Measurements from ENCODE around the gene RIPK4. TPM values are rescaled to one million over a fixed set of nuclear protein-coding genes. Genes with fewer than 3 reads are reported as not detected.
"Not testable (repeated sequence)": the region's sequence is repeated elsewhere in the genome, so short reads cannot be mapped to it uniquely, and the experiment has no call there.

Gene RIPK4
- total RNA-seq, 1 experiment from 2014 or later = 0.31 TPM

DNA sequence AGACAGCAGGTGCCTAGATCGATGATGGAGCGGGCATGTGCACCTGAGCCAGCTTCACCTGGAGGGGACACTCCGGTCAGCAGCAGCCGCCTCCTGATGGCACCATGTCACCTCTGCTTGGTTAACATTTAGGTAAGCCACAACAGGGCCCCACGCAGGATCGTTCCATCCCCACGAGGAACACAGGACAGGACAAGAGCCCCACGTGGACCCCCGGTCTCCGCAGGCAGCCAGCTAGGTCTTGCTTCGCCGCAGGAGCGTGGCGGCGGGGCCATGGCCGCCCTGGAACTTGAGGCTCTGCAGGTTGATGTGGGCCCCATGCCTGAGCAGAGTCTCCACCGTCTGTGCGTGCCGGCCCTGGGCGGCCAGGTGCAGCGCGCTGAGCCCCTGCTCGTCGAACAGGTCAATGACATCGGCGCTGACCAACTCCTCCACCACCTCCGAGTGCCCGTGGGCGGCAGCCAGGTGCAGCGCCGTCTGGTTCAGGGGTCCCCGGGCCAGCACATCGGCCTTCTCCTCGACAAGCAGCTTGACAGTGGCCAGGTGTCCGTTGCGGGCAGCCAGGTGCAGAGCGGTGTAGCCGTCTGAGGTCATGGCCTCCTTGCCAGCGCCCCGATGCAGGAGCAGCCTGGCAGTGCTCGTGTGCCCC lies 26.1 kb downstream of the RIPK4 start:
- no peak for DNase-seq (ENCODE audit: low read depth)

DNA sequence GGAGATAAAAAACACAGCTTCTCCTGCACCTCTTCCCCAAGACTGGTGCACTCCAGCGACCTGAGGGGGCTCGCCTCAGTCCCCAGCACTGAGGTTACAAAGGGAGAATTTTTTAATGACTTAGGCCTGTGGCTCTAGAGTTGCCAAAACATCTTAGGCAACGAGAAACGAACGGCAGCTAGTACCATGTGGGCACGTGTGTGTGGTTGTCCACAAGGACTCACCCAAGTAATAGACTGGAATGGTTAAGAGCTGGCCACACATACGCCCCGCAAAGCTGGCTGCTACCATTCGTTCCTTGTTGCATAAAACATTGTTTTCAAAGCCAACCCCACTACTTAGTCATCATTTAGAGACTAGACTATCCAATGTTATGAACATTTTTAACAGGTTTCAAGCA lies 26.9 kb downstream of the RIPK4 start:
- DNase-seq (ENCODE audit: low read depth) = no peak

DNA sequence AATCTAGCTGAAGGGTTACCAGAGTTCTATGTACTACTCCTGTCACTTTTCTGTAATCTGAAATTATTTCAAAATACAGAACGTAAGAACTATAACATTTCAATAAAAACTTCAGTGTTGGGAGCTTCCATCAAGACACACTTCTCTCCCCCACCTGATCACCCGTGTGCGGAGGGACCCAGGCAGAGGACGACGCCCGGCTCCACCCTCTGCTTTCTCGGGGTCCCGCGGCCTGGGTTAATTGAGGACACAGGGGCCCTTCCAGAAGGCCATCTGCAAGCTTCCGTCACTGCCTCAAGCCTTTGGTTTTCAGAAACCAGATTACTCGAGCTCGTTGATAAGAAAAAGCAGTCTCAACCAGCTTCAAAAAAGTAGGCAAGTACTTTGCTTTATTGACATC lies 27.8 kb downstream of the RIPK4 start:
- no peak for DNase-seq (ENCODE audit: low read depth)

DNA sequence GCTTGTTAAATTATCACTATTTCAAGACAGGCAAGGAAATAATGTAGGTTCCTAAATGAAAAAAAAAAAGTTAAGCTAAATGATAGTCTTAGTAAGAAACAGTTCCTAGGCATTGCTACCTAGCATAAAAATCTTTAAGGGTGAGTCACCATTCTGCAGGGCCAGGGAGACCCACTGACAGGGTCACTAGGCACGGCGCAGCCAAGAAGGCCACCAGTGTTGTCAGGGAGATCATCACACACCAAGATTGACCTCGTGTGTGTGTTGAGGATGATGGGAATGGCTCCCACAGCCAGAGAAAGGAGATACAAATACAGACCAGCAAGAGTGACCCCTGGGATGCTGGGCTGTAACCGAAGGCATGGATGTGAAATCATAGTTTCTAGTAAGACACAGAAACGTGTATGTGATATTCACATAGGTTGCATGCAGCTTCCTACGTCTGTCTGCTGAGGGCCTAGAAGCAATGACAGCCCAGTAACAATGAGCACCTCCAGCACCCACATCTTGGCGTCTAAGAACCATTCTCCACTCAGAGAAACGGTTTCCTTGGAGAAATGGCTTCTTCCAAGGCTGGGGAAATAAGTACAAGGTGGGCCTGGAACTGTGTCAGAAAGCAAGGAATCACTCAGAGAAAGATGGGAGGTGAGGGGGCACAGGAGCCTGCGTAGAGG lies 29.1 kb downstream of the RIPK4 start:
- no peak for DNase-seq (ENCODE audit: low read depth)

DNA sequence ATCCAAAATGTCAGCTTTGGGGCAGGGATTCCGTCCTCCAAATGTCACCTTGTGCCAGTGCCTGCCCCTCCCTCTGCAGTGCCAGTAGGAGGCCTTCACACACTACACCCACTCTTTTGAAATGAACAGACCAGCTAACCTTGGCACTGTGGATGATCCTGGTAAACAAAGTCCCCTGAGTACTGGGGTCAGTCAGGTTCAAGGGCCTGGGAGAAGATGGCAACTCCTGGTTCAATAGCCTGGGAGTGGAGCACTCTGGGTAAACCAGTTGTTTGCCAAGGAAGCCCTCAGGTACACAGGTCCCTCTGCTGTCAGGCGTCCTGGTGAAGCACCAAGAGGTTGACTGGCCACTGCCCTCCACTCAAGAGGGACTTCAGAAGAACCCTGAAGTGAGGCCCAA lies 30.4 kb downstream of the RIPK4 start:
- DNase-seq (ENCODE audit: low read depth) = no peak

DNA sequence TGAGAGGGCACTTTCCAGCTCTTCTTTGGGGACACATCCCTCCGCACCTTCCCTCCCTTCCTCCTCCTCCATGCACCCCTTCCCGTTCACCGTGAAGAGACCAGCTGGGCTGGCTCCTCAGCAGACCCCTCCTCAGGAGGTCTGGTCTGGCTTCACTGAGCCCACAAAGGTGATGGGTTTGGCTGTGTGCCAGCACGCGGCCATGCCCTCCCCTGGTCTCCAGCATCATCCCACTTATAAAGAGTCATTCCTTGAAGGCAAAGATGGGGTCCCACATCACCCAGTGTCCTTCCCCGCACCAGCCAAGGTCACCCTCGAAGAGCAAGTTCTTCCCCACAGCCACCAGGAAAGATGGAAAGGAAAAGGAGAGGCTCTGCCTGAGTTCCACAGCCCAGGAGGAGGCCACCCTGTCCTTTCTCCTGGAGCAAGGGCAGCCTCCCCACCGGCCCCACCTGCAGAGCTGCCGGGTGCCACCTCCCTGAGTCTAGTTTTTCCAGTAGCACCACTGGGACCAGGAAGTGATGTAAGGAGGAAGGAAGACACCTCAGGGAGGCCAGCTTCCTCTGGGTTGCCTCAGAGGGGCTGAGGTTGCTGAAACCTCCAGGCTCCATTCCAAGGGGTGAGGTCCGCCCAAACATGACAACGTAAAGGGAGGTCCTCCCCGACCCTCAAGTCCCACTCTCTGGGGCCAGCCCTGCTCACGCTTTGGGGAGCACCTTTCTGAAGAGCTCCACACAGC lies 32.7 kb downstream of the RIPK4 start:
- DNase-seq (ENCODE audit: low read depth) = no peak

DNA sequence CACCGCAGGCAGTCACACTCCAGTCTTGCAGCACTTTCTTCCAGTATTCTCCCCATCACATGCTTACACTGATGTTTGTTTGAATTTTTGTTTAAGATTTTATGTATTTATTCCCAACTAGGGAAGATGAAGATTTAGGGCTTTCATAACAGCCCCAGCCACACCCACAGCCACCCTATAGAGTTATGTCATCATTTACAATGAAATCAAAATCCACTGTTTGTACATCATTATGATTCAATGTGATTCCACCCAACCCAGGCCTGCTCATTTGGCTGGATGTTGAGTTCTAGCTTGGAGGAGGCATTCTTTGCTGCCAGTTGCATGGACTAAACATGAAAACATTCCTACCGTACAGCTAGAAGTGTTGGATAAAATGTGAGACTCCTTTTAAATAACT lies 35.8 kb downstream of the RIPK4 start:
- DNase-seq (ENCODE audit: low read depth) = no peak

DNA sequence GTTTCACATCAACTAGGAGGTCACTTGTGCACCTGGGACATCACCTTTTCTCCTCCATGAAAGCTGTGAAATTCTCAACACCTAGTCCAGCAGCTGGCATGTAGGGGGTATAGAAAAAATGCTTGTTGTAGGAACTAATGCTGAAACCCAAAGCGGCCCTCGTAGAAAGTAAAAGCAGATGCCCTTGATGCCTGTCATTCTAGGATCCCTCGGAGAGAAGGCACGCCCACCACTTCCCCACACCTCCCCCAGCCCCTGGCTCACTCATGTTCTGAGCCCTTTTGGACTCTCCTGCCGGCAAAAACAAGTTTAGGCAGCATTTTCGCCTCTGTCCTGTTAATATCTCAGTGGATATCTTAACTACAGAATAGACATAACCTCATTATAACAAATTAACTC lies 36.5 kb downstream of the RIPK4 start:
- no peak for DNase-seq (ENCODE audit: low read depth)

DNA sequence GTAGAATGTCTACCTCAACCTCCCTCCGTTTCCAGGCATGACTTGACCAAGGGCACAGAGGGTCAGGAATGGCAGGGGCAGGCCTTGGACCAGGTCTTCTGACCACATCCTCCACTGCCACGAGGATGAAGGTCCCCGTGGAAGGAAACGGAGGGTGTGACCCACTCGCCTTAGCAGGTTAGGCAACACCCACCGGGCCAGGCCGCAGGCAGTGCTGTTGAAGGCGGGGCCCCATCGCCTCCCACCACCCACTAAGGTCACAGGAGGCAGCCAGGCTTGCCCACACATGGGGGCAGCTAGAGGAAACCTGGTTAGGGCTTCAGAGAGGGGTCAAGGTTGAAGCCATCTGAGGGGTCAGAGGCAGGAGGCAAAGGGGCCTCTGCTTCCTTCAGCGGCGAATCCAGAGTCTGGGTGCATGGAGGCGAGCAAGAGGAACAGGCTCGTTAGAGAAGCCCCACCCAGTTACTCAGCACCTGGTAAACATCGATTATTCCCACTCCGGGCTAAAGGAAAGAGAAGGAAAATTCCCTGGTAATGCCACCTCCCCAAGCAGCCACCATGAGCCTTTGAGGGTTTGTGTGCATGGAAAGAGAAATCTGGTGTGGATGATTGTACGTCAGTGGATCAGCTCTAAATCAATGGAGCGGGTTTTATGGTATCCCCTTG lies 37.0 kb downstream of the RIPK4 start:
- no peak for DNase-seq (ENCODE audit: low read depth)

DNA sequence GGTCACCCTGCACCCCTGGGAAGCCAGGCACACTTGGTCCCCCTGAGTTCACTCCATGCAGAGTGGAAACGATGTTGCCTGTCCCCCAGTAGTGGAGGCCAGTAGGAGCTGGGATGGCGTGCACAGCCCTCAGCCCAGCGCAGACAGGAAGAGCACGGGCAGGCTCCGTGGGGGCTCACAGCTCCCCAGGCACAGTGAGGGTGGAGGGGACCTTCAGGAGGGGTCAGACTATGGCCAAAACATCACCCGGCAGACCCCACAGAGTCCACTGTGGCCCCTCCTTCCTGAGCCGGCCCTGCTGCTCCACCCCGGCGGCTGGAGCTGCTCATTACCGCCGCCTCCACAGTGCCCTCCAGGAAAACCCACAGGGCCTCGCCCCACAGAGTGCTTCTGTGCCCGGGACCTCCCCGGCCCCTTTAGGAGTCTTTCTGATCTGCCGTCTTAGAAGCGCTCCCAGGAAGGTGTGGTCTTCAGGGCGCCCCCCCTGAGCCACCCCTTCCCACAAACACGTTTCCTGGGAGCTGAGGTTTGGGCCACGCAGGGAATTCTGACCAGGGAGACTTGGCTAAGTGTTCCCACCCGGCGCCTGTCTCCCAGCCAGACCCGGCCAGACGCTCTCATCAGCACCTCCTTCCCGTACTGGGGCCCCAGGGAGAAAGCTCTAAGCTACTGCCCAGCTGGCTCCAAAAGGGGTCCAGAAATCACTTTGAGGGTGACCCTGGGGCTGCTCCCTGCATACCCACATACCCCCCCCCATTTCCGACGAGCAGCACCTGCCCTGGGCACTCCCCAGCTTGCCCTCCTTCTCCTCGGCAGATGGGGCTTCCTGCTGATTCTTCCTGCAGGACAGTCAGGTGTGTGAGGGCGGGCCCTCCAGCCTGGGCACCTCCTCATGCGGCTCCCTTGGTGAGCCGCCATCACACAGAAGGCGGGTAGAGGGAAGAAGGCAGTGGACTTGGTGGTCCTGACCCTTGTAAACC lies 38.8 kb downstream of the RIPK4 start:
- DNase-seq (ENCODE audit: low read depth) = no peak

DNA sequence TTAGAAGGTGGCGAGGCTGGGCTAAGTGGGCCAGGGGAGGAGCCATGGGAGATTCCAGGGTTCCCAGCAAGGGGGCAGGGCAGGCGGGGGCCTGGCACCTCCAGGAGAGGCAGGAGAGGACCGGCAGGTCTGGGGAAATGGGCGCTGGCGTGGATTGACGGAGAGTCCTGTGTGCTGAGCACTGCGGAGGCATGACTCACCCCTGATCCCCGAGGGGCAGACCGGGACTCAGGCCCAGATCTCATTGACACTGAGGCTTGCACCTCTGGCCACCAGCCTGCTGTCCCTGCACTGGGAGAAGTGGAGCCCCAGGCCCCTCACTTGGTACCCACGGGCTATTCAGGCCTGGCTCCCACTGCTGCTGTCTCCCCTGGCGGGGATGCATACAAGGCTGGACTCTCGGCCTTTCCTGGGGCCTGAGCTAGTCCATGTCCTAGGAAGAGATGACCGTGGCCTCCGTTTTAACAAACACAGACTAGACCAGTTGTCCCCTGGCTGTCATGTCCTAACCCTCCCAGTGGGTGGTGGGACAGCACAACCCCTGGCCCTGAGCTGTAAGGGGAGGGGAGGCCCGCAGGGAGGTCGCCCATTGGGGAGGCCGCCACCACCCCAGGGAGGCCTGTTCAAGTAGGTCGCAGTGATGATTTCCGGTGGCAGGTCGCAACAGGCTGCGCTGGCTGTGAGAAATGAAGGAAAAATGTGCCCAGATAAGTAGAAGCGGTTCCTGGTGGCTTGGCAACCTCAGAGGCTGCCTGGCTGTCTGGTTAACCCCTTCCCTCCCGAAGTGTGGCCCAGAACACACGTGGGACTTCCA lies 39.7 kb downstream of the RIPK4 start:
- DNase-seq (ENCODE audit: low read depth) = peak; percentile 23

DNA sequence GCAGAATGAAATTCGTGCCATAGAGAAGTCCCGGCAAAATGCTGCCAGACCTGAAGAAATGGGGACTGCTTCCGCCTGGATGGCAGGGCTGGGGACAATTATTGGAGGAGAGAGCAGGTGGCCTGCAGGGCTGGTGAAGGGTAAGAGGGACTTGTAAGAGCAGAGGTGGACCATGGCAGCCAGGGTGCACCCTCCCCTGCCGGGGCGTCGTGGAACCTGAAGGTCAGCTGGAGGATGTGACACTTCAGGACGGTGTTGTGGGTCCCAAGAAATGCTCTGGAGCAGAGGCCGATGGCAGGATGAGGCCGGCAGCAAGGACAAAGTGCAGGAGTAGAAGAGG lies 40.3 kb downstream of the RIPK4 start:
- no peak for DNase-seq (ENCODE audit: low read depth)

DNA sequence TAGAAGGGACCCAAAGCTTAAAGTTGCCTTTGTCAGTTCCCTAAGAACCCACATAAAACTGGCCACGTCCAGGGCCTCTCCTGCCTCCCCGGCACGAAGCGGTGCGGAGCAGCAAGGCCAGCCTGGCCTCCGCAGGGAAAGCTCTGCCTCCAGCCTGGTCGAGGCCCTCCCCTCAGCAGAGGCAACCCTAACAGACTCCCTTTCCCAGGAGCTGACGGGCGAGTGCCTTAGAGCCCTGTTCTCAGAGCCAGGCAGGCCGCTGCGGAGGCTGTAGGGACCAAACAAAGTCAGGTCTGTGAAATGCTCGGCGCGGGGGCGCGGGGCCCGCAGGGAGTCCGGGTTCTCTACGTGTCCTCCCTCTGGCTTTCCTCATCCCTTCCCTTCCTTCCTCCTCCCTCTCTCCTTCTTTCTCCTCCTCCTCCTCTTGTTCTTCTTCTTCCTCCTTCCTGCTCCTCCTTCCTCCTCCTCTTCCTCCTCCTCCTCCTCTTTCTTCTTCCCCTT lies 40.7 kb downstream of the RIPK4 start:
- DNase-seq (ENCODE audit: low read depth) = no peak

DNA sequence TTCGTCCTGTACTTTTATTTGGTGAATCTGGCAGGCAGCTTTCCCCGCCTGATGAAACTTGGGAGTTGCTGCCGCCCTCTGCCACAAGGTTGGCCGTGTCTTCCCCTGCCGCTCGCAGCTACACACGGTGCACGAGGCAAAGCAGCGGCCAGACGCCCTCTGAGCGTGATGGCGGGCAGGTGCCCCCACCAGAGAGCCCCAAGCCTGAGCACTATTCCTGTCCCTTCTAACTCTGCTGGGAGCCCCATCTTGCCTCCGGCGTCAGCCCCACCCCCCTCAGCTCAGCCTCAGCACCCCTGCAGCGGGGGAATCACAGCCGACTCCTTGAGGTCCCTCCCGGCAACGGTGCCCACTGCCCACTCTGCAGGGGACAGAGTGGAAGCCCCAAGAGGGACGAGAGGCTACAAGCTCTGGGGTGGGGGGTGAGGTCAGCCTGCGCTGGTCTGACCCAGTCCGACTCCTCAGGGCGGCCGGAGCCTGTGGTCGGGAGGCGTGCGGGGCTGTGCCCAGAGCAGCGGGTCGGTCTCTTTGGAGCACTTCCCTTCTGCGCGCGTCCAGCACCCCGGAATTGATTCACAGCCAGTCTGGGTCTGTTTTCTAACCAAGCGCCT lies 41.3 kb downstream of the RIPK4 start:
- no peak for DNase-seq (ENCODE audit: low read depth)

DNA sequence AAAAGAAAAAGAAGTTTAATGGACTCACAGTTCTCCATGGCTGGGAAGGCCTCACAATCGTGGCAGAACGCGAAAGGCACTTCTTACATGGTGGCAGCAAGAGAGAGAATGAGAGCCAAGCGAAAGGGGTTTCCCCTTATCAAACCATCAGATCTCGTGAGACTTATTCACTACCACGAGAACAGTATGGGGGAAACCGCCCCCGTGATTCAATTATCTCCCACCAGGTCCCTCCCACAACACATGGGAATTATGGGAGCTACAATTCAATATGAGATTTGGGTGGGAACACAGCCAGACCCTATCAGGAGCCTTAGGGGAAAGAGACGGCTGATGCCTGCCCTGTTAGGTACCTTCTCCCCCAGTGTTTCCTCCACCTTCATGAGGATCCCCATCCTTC lies 43.0 kb downstream of the RIPK4 start:
- DNase-seq (ENCODE audit: low read depth) = not testable (repeated sequence)

DNA sequence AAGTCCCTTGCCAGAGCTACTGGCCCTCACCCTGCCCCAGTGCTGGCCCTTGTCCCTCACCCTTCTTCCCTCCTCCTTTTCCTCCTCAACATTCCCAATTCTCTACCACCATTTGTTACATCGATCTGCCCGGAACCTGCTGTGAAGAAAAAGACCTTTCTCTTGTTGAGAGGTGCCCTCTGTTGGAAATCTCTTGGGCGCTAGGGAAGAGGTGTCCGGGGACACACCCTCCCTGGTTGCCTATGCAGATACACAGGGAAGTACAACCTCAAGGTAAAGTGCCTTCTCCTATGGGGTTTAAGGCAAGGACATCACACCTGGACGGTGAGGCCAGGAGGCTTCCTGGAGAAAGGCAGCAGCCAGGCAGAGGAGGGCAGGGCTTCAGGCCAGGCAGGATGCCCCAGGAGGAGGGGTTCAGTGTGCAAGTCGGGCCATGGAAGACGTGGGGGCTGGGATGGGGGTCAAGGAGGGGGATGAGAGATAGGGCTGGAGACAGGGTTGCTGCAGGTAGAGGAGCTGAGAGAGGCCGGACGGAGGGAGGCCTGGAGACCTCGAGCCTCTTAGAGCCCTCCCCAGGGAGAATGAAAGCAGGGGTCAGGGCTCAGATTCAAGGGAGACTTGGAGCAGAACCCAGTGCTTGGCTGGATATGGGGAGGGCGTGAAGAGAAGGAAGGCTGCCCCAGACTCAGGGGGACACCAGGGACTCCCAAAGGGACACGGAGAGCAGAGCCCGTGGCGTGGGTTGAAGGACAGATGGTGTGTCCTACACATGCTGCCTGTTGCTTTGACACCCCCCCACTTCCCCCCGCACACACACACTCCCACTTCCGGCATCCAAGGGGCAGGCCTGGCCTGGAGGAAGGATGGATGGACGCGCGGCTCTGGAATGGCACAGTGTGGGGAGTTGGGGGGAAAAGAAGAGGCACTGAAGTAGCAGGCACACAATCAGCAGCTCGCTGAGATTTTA lies 44.5 kb downstream of the RIPK4 start:
- DNase-seq (ENCODE audit: low read depth) = no peak

DNA sequence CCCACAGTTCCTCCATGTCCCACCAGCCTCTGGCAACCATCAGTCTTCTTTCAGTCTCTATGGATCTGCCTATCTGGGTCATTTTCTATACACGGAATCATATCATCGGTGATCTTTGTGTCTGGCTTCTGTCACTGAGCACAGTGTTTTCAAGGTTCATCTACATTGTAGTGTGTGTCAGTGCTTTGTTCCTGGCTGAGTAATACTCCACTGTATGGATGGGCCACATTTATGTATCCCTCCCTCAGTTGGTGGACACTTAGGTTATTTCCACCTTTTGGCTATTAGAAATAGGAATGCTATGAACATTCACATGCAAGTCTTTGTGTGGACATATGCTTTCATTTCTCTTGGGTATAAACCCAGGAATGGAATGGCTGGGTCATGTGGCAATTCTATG lies 46.6 kb downstream of the RIPK4 start:
- DNase-seq (ENCODE audit: low read depth) = no peak

DNA sequence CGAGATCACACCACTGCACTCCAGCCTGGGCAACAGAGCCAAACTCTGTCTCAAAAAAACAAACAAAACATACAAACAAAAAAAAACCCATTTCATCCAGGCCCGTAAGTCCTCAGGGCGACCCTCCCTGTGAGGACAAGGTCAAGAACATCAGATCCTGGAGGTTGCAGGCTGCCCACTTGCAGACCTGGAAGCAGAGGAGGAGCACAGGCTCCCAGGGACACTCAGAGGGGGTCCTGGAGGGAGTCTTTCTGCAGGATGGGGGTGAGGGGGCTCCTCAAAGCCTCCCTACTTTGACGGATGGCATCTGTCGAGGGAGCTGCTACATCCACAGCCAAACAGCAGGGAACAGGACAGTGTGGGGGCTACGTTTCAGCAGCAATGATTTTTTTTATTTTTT lies 47.2 kb downstream of the RIPK4 start:
- no peak for DNase-seq (ENCODE audit: low read depth)

Data from HT1080 (cell line).